Stimulated activated naive CD8-positive, alpha-beta T cell treated with anti-CD3 and anti-CD28 coated beads, Interleukin-15, Interleukin-2, amounts not matched to agents 100 U/mL and 50 U/mL, for 24 hours (primary cell): ENCODE results near the gene BCCIP.

Experiments
- ATAC-seq: fragments of 150-1000 bp; cut with Tn5 transposase; one replicate; pipeline ENCODE4 v1.10.0; 2021
- DNase-seq: peaks from one replicate; pipeline ENCODE4 v3.0.0; 2021

Gene BCCIP

GRCh38 chr10:125797994-125798662, 25.2 kb upstream of the BCCIP start:
- ATAC-seq: no peak

GRCh38 chr10:125799451-125800182, 23.7 kb upstream of the BCCIP start:
- ATAC-seq (no peak), DNase-seq (no peak)

More at GRCh38 chr10:125797994-125798662, 25.2 kb upstream of the BCCIP start:
- DNase-seq: no peak

GRCh38 chr10:125801574-125801973, 21.8 kb upstream of the BCCIP start:
- DNase-seq: no peak
- ATAC-seq: no peak

- DNase-seq (no peak), ATAC-seq (no peak)
Measured at GRCh38 chr10:125802131-125802530, 21.2 kb upstream of the BCCIP start.

GRCh38 chr10:125802739-125803138, 20.6 kb upstream of the BCCIP start:
- peak; percentile 41 for ATAC-seq
- DNase-seq: no peak

GRCh38 chr10:125808047-125808446, 15.3 kb upstream of the BCCIP start:
- no peak for ATAC-seq
- no peak for DNase-seq

- DNase-seq: no peak
- ATAC-seq: no peak
Measured at GRCh38 chr10:125811251-125811650, 12.1 kb upstream of the BCCIP start.

GRCh38 chr10:125812128-125812750, 11.1 kb upstream of the BCCIP start:
- ATAC-seq: no peak
- no peak for DNase-seq

- no peak for DNase-seq
- no peak for ATAC-seq
Measured at GRCh38 chr10:125815764-125816163, 7.6 kb upstream of the BCCIP start.

GRCh38 chr10:125816548-125816947, 6.8 kb upstream of the BCCIP start:
- DNase-seq (no peak), ATAC-seq (no peak)

- no peak for ATAC-seq
- DNase-seq: no peak
Measured at GRCh38 chr10:125817337-125817946, 5.9 kb upstream of the BCCIP start.

- no peak for DNase-seq
- ATAC-seq: no peak
Measured at GRCh38 chr10:125820701-125821100, 2.6 kb upstream of the BCCIP start.

GRCh38 chr10:125823663-125824251, 411 bp downstream of the BCCIP start:
- DNase-seq (peak; percentile 34), ATAC-seq (no peak)

GRCh38 chr10:125824736-125825135, 1.4 kb downstream of the BCCIP start:
- DNase-seq (no peak), ATAC-seq (no peak)

- ATAC-seq: no peak
- DNase-seq: no peak
Measured at GRCh38 chr10:125827133-125827532, 3.8 kb downstream of the BCCIP start.

- ATAC-seq: peak; percentile 42
- no peak for DNase-seq
Measured at GRCh38 chr10:125828311-125828710, 5.0 kb downstream of the BCCIP start.

- ATAC-seq (no peak), DNase-seq (no peak)
Measured at GRCh38 chr10:125836746-125837145, 13.4 kb downstream of the BCCIP start.

- ATAC-seq (no peak), DNase-seq (no peak)
Measured at GRCh38 chr10:125838802-125839575, 15.6 kb downstream of the BCCIP start.

- no peak for DNase-seq
Measured at GRCh38 chr10:125840406-125840805, 17.1 kb downstream of the BCCIP start.

GRCh38 chr10:125840955-125841354, 17.6 kb downstream of the BCCIP start:
- no peak for DNase-seq
- no peak for ATAC-seq

More at GRCh38 chr10:125840406-125840805, 17.1 kb downstream of the BCCIP start:
- no peak for ATAC-seq

- ATAC-seq (no peak), DNase-seq (no peak)
Measured at GRCh38 chr10:125843603-125844329, 20.4 kb downstream of the BCCIP start.
